ENCODE results near the gene SH3GL1. TPM values are rescaled to one million over a fixed set of nuclear protein-coding genes. Genes with fewer than 3 reads are reported as not detected.

The SH3GL1 gene
- total RNA-seq, 1 experiment from 2014 or later = 108 TPM

- CTCF ChIA-PET = no interaction called here
- Histone ChIP-seq H3K9me3 (ENCODE audit: low read depth, low read length, poor library complexity, severe bottlenecking) (no peaks in the 10 kb centered on the region), H3K27ac (ENCODE audit: low read depth, low read length, poor library complexity, severe bottlenecking) (no peak overlapping the region), H3K36me3 (ENCODE audit: insufficient read depth, low read length, poor library complexity, severe bottlenecking) (no peaks in the 10 kb centered on the region), H3K27me3 (replicated peaks; ENCODE audit: insufficient read depth, low read depth, low read length, poor library complexity) (no peaks in the 10 kb centered on the region), H3K4me1 (ENCODE audit: insufficient read depth, low read length, poor library complexity, severe bottlenecking) (peaks cover 11% of the 10 kb centered on the region), H3K4me3 (ENCODE audit: low read depth, low read length, poor library complexity, severe bottlenecking) (no peak overlapping the region)
- DNase-seq (ENCODE audit: low spot score) = no peak
- no TSS peak for BruUV-seq (replicated peaks)
- intact Hi-C loops (cut with micrococcal nuclease; ENCODE audit: unreplicated experiment) = no loop called here
- TF ChIP-seq EZH2 (IDR thresholded peaks at IDR 0.05; ENCODE audit: borderline replicate concordance, low read depth, low read length, poor library complexity, severe bottlenecking) (no peak), CTCF (conservative IDR thresholded peaks at IDR 0.05; ENCODE audit: low read depth, low read length) (no peak)
- POLR2A ChIA-PET (ENCODE audit: low non-redundant PET) = no interaction called here
Measured at GRCh38 chr19:4323692-4324091, 76.7 kb downstream of the SH3GL1 start.

- no peaks in the 10 kb centered on the region for H3K27me3 ChIP-seq (replicated peaks; ENCODE audit: insufficient read depth, low read depth, low read length, poor library complexity)
- BruUV-seq (replicated peaks) = no TSS peak
- H3K27ac ChIP-seq (ENCODE audit: low read depth, low read length, poor library complexity, severe bottlenecking) = no peak overlapping the region
- H3K4me3 ChIP-seq (ENCODE audit: low read depth, low read length, poor library complexity, severe bottlenecking) = no peak overlapping the region
- intact Hi-C loops (cut with micrococcal nuclease; ENCODE audit: unreplicated experiment) = no loop called here
- H3K9me3 ChIP-seq (ENCODE audit: low read depth, low read length, poor library complexity, severe bottlenecking) = no peaks in the 10 kb centered on the region
- POLR2A ChIA-PET (ENCODE audit: low non-redundant PET) = interaction anchor here (0.5 kb wide), 1 partner anchor 49 kb away, joined by 7 read pairs; no protein-coding TSS in a partner anchor
- no peak for TF ChIP-seq EZH2 (IDR thresholded peaks at IDR 0.05; ENCODE audit: borderline replicate concordance, low read depth, low read length, poor library complexity, severe bottlenecking)
- no peak for TF ChIP-seq CTCF (conservative IDR thresholded peaks at IDR 0.05; ENCODE audit: low read depth, low read length)
- no peak for DNase-seq (ENCODE audit: low spot score)
- CTCF ChIA-PET = interaction anchor here (1.0 kb wide), 1 partner anchor 56 kb away, joined by 4 read pairs; no protein-coding TSS in a partner anchor
- no peaks in the 10 kb centered on the region for H3K36me3 ChIP-seq (ENCODE audit: insufficient read depth, low read length, poor library complexity, severe bottlenecking)
- H3K4me1 ChIP-seq (ENCODE audit: insufficient read depth, low read length, poor library complexity, severe bottlenecking) = peaks cover 11% of the 10 kb centered on the region
Measured at GRCh38 chr19:4322942-4323665, 77.2 kb downstream of the SH3GL1 start.

- H3K27ac ChIP-seq (ENCODE audit: low read depth, low read length, poor library complexity, severe bottlenecking) = no peak overlapping the region
- intact Hi-C loops (cut with micrococcal nuclease; ENCODE audit: unreplicated experiment) = no loop called here
- POLR2A ChIA-PET (ENCODE audit: low non-redundant PET) = no interaction called here
- H3K4me1 ChIP-seq (ENCODE audit: insufficient read depth, low read length, poor library complexity, severe bottlenecking) = no peaks in the 10 kb centered on the region
- CTCF ChIA-PET = no interaction called here
- TF ChIP-seq EZH2 (IDR thresholded peaks at IDR 0.05; ENCODE audit: borderline replicate concordance, low read depth, low read length, poor library complexity, severe bottlenecking) = no peak
- TF ChIP-seq CTCF (conservative IDR thresholded peaks at IDR 0.05; ENCODE audit: low read depth, low read length) = no peak
- no TSS peak for BruUV-seq (replicated peaks)
- DNase-seq (ENCODE audit: low spot score) = no peak
- no peaks in the 10 kb centered on the region for H3K36me3 ChIP-seq (ENCODE audit: insufficient read depth, low read length, poor library complexity, severe bottlenecking)
- no peaks in the 10 kb centered on the region for H3K27me3 ChIP-seq (replicated peaks; ENCODE audit: insufficient read depth, low read depth, low read length, poor library complexity)
- H3K4me3 ChIP-seq (ENCODE audit: low read depth, low read length, poor library complexity, severe bottlenecking) = no peak overlapping the region
- H3K9me3 ChIP-seq (ENCODE audit: low read depth, low read length, poor library complexity, severe bottlenecking) = no peaks in the 10 kb centered on the region
Measured at GRCh38 chr19:4320419-4320818, 79.9 kb downstream of the SH3GL1 start.
